ENCODE data around the gene SOCS6.

The SOCS6 gene

GRCh38 chr18:70261141-70261788 is 27.6 kb upstream of the SOCS6 start:
- Histone ChIP-seq H3K27me3 (ENCODE audit: control insufficient read depth, insufficient read depth, low read length) (no peaks in the 10 kb centered on the region), H3K4me3 (ENCODE audit: low read depth, low read length) (no peak overlapping the region), H3K4me1 (ENCODE audit: control insufficient read depth, insufficient read depth, low read length) (no peaks in the 10 kb centered on the region), H3K9ac (ENCODE audit: low read length) (no peak overlapping the region), H3K36me3 (ENCODE audit: control insufficient read depth, insufficient read depth, low read length) (no peaks in the 10 kb centered on the region), H3K9me3 (ENCODE audit: control insufficient read depth, insufficient read depth, low read depth, low read length) (peaks cover 25% of the 10 kb centered on the region), H3K27ac (ENCODE audit: low read depth, low read length) (no peak overlapping the region)

GRCh38 chr18:70263336-70263735 is 25.5 kb upstream of the SOCS6 start:
- Histone ChIP-seq H3K36me3 (ENCODE audit: control insufficient read depth, insufficient read depth, low read length) (no peaks in the 10 kb centered on the region), H3K4me3 (ENCODE audit: low read depth, low read length) (no peak overlapping the region), H3K4me1 (ENCODE audit: control insufficient read depth, insufficient read depth, low read length) (no peaks in the 10 kb centered on the region), H3K9ac (ENCODE audit: low read length) (no peak overlapping the region), H3K9me3 (ENCODE audit: control insufficient read depth, insufficient read depth, low read depth, low read length) (peaks cover 31% of the 10 kb centered on the region), H3K27ac (ENCODE audit: low read depth, low read length) (no peak overlapping the region), H3K27me3 (ENCODE audit: control insufficient read depth, insufficient read depth, low read length) (no peaks in the 10 kb centered on the region)

GRCh38 chr18:70271742-70272141 is 17.1 kb upstream of the SOCS6 start:
- H3K27ac ChIP-seq (ENCODE audit: low read depth, low read length), result no peak overlapping the region
- H3K27me3 ChIP-seq (ENCODE audit: control insufficient read depth, insufficient read depth, low read length), result no peaks in the 10 kb centered on the region
- no peak overlapping the region for H3K9ac ChIP-seq (ENCODE audit: low read length)
- no peak overlapping the region for H3K4me3 ChIP-seq (ENCODE audit: low read depth, low read length)
- no peaks in the 10 kb centered on the region for H3K36me3 ChIP-seq (ENCODE audit: control insufficient read depth, insufficient read depth, low read length)
- H3K4me1 ChIP-seq (ENCODE audit: control insufficient read depth, insufficient read depth, low read length), result no peaks in the 10 kb centered on the region
- H3K9me3 ChIP-seq (ENCODE audit: control insufficient read depth, insufficient read depth, low read depth, low read length), result peaks cover 35% of the 10 kb centered on the region

- peaks cover 30% of the 10 kb centered on the region for H3K9me3 ChIP-seq (ENCODE audit: control insufficient read depth, insufficient read depth, low read depth, low read length)
- H3K27ac ChIP-seq (ENCODE audit: low read depth, low read length), result no peak overlapping the region
- H3K9ac ChIP-seq (ENCODE audit: low read length), result no peak overlapping the region
- no peak overlapping the region for H3K4me3 ChIP-seq (ENCODE audit: low read depth, low read length)
- no peaks in the 10 kb centered on the region for H3K4me1 ChIP-seq (ENCODE audit: control insufficient read depth, insufficient read depth, low read length)
- H3K36me3 ChIP-seq (ENCODE audit: control insufficient read depth, insufficient read depth, low read length), result no peaks in the 10 kb centered on the region
- H3K27me3 ChIP-seq (ENCODE audit: control insufficient read depth, insufficient read depth, low read length), result no peaks in the 10 kb centered on the region
These were observed 15.8 kb upstream of the SOCS6 start for GRCh38 chr18:70273021-70273420.

GRCh38 chr18:70276416-70277191 is 12.2 kb upstream of the SOCS6 start:
- H3K27ac ChIP-seq (ENCODE audit: low read depth, low read length), result no peak overlapping the region
- no peaks in the 10 kb centered on the region for H3K27me3 ChIP-seq (ENCODE audit: control insufficient read depth, insufficient read depth, low read length)
- no peaks in the 10 kb centered on the region for H3K36me3 ChIP-seq (ENCODE audit: control insufficient read depth, insufficient read depth, low read length)
- no peak overlapping the region for H3K9ac ChIP-seq (ENCODE audit: low read length)
- no peaks in the 10 kb centered on the region for H3K4me1 ChIP-seq (ENCODE audit: control insufficient read depth, insufficient read depth, low read length)
- H3K9me3 ChIP-seq (ENCODE audit: control insufficient read depth, insufficient read depth, low read depth, low read length), result peaks cover 25% of the 10 kb centered on the region
- H3K4me3 ChIP-seq (ENCODE audit: low read depth, low read length), result no peak overlapping the region

GRCh38 chr18:70279470-70279869 is 9.4 kb upstream of the SOCS6 start:
- no peak overlapping the region for H3K9ac ChIP-seq (ENCODE audit: low read length)
- H3K9me3 ChIP-seq (ENCODE audit: control insufficient read depth, insufficient read depth, low read depth, low read length), result peaks cover 11% of the 10 kb centered on the region
- H3K36me3 ChIP-seq (ENCODE audit: control insufficient read depth, insufficient read depth, low read length), result no peaks in the 10 kb centered on the region
- no peaks in the 10 kb centered on the region for H3K4me1 ChIP-seq (ENCODE audit: control insufficient read depth, insufficient read depth, low read length)
- H3K27ac ChIP-seq (ENCODE audit: low read depth, low read length), result no peak overlapping the region
- H3K4me3 ChIP-seq (ENCODE audit: low read depth, low read length), result no peak overlapping the region
- no peaks in the 10 kb centered on the region for H3K27me3 ChIP-seq (ENCODE audit: control insufficient read depth, insufficient read depth, low read length)

- H3K4me3 ChIP-seq (ENCODE audit: low read depth, low read length), result no peak overlapping the region
- H3K36me3 ChIP-seq (ENCODE audit: control insufficient read depth, insufficient read depth, low read length), result no peaks in the 10 kb centered on the region
- H3K9ac ChIP-seq (ENCODE audit: low read length), result no peak overlapping the region
- H3K4me1 ChIP-seq (ENCODE audit: control insufficient read depth, insufficient read depth, low read length), result no peaks in the 10 kb centered on the region
- no peaks in the 10 kb centered on the region for H3K27me3 ChIP-seq (ENCODE audit: control insufficient read depth, insufficient read depth, low read length)
- H3K9me3 ChIP-seq (ENCODE audit: control insufficient read depth, insufficient read depth, low read depth, low read length), result peaks cover 11% of the 10 kb centered on the region
- H3K27ac ChIP-seq (ENCODE audit: low read depth, low read length), result no peak overlapping the region
These were observed 8.6 kb upstream of the SOCS6 start for GRCh38 chr18:70280007-70280925.

GRCh38 chr18:70284976-70285620 is 3.7 kb upstream of the SOCS6 start:
- Histone ChIP-seq H3K9me3 (ENCODE audit: control insufficient read depth, insufficient read depth, low read depth, low read length) (peaks cover 6% of the 10 kb centered on the region), H3K4me3 (ENCODE audit: low read depth, low read length) (no peak overlapping the region), H3K4me1 (ENCODE audit: control insufficient read depth, insufficient read depth, low read length) (peaks cover 4% of the 10 kb centered on the region; the same call in 1 of the 2 replicates), H3K9ac (ENCODE audit: low read length) (no peak overlapping the region), H3K36me3 (ENCODE audit: control insufficient read depth, insufficient read depth, low read length) (no peaks in the 10 kb centered on the region), H3K27ac (ENCODE audit: low read depth, low read length) (no peak overlapping the region), H3K27me3 (ENCODE audit: control insufficient read depth, insufficient read depth, low read length) (no peaks in the 10 kb centered on the region)

GRCh38 chr18:70287731-70288130 is 1.1 kb upstream of the SOCS6 start:
- peaks cover 14% of the 10 kb centered on the region; the same call in 1 of the 2 replicates for H3K4me1 ChIP-seq (ENCODE audit: control insufficient read depth, insufficient read depth, low read length)
- no peaks in the 10 kb centered on the region for H3K36me3 ChIP-seq (ENCODE audit: control insufficient read depth, insufficient read depth, low read length)
- no peaks in the 10 kb centered on the region for H3K27me3 ChIP-seq (ENCODE audit: control insufficient read depth, insufficient read depth, low read length)
- no peaks in the 10 kb centered on the region for H3K9me3 ChIP-seq (ENCODE audit: control insufficient read depth, insufficient read depth, low read depth, low read length)
- no peak overlapping the region for H3K9ac ChIP-seq (ENCODE audit: low read length)
- no peak overlapping the region for H3K27ac ChIP-seq (ENCODE audit: low read depth, low read length)
- peak overlapping the region; percentile 92; the same call in 1 of the 2 replicates for H3K4me3 ChIP-seq (ENCODE audit: low read depth, low read length)

- peak overlapping the region; percentile 84; the same call in 1 of the 2 replicates for H3K27ac ChIP-seq (ENCODE audit: low read depth, low read length)
These were observed 534 bp upstream of the SOCS6 start for GRCh38 chr18:70288171-70288850.

More at GRCh38 chr18:70288171-70288850, 534 bp upstream of the SOCS6 start:
- Histone ChIP-seq H3K4me3 (ENCODE audit: low read depth, low read length) (peak overlapping the region; percentile 92), H3K9me3 (ENCODE audit: control insufficient read depth, insufficient read depth, low read depth, low read length) (no peaks in the 10 kb centered on the region), H3K4me1 (ENCODE audit: control insufficient read depth, insufficient read depth, low read length) (peaks cover 18% of the 10 kb centered on the region; the same call in 1 of the 2 replicates), H3K27me3 (ENCODE audit: control insufficient read depth, insufficient read depth, low read length) (no peaks in the 10 kb centered on the region), H3K9ac (ENCODE audit: low read length) (peak overlapping the region; percentile 75), H3K36me3 (ENCODE audit: control insufficient read depth, insufficient read depth, low read length) (no peaks in the 10 kb centered on the region)
